Measurements from ENCODE around the gene VPS37B.

The VPS37B gene

GRCh38 chr12:122845041-122845864 lies 50.7 kb downstream of the VPS37B start:
- in situ Hi-C loops (cut with HindIII; ENCODE audit: low sequenced_read_pairs): loop anchor here (25.0 kb wide), 1 partner anchor 392 kb away; the partner anchor contains the start of genes MPHOSPH9 and MTRFR

GRCh38 chr12:122844366-122844971 lies 51.5 kb downstream of the VPS37B start:
- in situ Hi-C loops (cut with HindIII; ENCODE audit: low sequenced_read_pairs): loop anchor here (25.0 kb wide), 1 partner anchor 393 kb away; the partner anchor contains the start of genes MPHOSPH9 and MTRFR

DNA sequence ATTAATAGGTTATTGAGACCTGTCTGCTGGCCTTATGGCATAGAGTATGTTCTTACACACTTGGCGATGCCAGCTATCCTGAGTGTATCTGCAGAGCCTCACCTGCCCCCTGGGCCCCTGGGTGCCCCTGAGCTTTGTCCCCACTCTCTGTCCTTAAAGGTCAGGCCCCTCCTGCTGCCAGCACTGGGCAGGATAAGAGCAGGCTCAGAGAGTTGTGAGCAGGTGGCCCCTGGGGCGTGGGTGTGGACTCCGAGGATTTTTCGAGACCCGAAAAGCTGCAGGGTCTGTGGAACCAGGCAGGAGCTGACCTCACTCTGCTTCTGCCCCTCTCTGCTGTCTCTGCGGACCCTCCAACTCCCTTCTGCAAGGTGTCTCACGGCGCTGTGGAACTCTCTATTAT lies 52.5 kb downstream of the VPS37B start:
- in situ Hi-C loops (cut with HindIII; ENCODE audit: low sequenced_read_pairs): loop anchor here (25.0 kb wide), 1 partner anchor 394 kb away; the partner anchor contains the start of genes MPHOSPH9 and MTRFR

- in situ Hi-C loops (cut with HindIII; ENCODE audit: low sequenced_read_pairs): loop anchor here (25.0 kb wide), 1 partner anchor 395 kb away; the partner anchor contains the start of genes MPHOSPH9 and MTRFR
These were observed 53.2 kb downstream of the VPS37B start for GRCh38 chr12:122842505-122843405.

DNA sequence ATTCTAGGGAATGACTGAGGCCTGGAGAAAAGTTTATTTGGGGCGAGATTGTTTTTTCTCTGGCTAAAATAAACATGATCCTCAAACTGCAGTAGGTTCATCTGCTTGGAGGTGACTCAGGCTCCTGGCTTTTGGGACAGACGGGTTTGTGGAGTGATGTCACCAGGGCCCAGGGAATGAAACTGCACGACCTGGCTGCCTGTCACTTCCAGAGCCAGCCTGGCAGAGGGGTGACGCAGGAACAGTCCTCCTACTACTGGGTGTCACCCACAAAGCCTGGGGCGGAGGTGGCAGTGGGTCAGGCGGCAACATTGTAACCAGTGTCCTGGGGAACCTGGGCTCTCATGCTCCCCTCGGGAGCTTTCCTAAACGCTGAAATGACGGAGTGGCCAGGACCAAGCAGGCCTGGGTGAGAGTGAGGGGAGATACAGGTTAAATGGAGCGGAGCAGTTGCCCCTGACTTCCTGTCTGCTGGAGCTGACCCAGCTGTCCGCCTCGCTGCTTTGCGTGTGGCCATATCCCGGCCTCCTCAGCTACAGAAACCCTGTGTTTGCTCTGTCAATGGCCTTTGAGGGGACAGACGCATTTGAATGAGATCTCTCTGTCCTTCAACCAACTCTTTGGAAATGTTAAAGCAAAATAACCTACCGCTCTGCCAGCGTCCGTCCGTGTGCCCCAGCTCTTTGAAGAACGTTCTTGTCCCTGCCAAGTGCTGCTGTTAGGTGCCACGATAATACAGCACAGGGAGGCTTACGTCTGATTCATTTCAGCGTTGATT lies 54.2 kb downstream of the VPS37B start:
- in situ Hi-C loops (cut with HindIII; ENCODE audit: low sequenced_read_pairs): loop anchor here (25.0 kb wide), 1 partner anchor 396 kb away; the partner anchor contains the start of genes MPHOSPH9 and MTRFR

DNA sequence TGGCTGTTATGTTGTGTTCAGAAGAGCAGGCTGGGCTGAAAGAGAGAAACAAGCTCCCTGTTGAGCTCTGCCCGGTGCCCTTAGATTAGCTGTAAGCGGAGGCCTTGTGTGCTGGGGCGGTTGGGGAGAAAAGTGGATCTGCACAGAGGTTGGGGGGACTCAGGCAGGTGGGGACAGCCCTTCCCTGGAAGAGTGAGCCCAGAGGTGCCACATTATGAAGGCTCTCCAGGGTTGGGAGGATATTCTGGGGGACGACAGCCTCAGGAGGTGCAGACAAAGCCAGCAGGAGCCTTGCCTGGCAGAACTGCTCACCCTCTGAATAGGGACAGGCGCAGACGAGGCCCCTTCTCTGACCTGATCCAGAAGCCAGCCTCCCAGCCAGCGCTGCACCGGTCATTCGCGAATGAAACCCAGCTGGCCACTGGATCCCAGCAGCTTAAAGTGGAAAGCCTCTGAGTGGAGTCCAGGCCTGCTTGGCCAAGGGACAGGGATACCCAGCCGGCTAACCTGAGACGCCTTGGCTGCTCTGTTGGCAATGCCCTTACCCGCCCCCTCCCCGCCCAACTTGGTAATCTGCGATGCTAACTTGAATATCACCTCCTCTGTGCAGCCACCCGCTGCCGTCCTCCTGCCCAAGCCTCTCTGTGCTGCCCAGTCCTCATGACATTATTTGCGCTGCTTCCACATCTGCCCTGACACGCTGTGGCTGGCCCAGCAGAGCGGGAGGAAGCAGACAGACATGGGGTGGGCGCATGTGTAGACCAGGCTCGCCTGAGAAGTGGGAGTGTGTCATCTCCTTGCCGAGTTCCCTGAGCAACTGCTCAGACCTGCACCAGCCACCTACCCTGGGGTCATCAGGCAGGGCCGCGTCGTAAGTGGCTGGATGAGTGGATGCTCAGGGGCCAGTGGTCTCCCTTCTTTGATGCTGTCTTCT lies 55.1 kb downstream of the VPS37B start:
- in situ Hi-C loops (cut with HindIII; ENCODE audit: low sequenced_read_pairs): loop anchor here (25.0 kb wide), 1 partner anchor 396 kb away; the partner anchor contains the start of genes MPHOSPH9 and MTRFR

- in situ Hi-C loops (cut with HindIII; ENCODE audit: low sequenced_read_pairs): loop anchor here (25.0 kb wide), 1 partner anchor 397 kb away; the partner anchor contains the start of genes MPHOSPH9 and MTRFR
These were observed 55.9 kb downstream of the VPS37B start for GRCh38 chr12:122839907-122840554.

- in situ Hi-C loops (cut with HindIII; ENCODE audit: low sequenced_read_pairs): loop anchor here (25.0 kb wide), 1 partner anchor 398 kb away; the partner anchor contains the start of genes MPHOSPH9 and MTRFR
These were observed 57.1 kb downstream of the VPS37B start for GRCh38 chr12:122838841-122839240.

DNA sequence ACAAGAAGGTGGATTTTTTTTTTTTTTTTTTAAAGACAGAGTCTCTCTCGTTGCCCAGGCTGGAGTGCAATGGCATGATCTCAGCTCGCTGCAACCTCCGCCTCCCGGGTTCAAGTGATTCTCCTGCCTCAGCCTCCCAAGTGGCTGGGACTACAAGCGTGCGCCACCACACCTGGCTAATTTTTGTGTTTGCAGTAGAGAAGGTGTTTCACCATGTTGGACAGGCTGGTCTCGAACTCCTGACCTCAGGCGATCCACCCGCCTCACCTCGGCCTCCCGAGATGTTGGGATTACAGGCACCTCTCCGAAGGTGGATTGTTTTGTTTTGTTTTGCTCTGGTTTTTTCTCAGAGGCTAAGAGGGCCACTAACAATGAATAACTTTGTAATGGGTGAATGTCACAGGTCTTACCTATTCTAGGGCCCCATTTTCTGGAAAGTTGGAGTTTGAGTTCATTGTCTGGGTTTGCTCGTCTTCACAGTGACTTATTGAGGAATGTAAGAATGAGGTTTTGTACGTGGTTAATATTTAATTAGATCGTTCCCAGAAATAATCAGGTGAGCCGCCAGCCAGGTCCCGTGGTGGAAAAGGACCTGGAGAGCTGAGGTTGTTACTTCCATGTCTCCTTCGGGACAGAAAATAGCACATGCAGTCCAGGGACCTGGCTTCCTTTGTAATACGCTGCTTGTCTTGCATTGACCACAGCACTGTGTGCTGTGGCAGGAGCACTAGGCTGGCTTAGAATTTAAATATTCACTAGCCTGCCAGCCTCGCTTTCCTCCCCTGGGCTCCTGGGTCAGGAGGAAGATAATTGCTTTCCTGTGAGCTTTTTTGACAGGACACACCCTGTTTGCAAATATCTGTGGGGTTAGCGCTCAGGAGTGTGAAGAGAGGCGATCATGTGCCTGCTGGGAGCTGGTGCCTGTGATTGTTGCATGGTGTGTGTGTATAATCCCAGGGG lies 58.3 kb downstream of the VPS37B start:
- in situ Hi-C loops (cut with HindIII; ENCODE audit: low sequenced_read_pairs): loop anchor here (25.0 kb wide), 1 partner anchor 400 kb away; the partner anchor contains the start of genes MPHOSPH9 and MTRFR

- in situ Hi-C loops (cut with HindIII; ENCODE audit: low sequenced_read_pairs): loop anchor here (25.0 kb wide), 1 partner anchor 401 kb away; the partner anchor contains the start of genes MPHOSPH9 and MTRFR
These were observed 59.6 kb downstream of the VPS37B start for GRCh38 chr12:122836027-122836921.

GRCh38 chr12:122835750-122836026 lies 60.2 kb downstream of the VPS37B start:
- in situ Hi-C loops (cut with HindIII; ENCODE audit: low sequenced_read_pairs): loop anchor here (25.0 kb wide), 1 partner anchor 402 kb away; the partner anchor contains the start of genes MPHOSPH9 and MTRFR

- in situ Hi-C loops (cut with HindIII; ENCODE audit: low sequenced_read_pairs): loop anchor here (5.0 to 25.0 kb wide), 2 partner anchors 43 to 402 kb away; partner anchors contain the start of genes MPHOSPH9 and MTRFR
These were observed 60.8 kb downstream of the VPS37B start, which contains the start of gene HIP1R for GRCh38 chr12:122834921-122835749. TSS of gene HIP1R (plus strand) at chr12:122835457. CDS start at chr12:122835551, 94 bp downstream.

DNA sequence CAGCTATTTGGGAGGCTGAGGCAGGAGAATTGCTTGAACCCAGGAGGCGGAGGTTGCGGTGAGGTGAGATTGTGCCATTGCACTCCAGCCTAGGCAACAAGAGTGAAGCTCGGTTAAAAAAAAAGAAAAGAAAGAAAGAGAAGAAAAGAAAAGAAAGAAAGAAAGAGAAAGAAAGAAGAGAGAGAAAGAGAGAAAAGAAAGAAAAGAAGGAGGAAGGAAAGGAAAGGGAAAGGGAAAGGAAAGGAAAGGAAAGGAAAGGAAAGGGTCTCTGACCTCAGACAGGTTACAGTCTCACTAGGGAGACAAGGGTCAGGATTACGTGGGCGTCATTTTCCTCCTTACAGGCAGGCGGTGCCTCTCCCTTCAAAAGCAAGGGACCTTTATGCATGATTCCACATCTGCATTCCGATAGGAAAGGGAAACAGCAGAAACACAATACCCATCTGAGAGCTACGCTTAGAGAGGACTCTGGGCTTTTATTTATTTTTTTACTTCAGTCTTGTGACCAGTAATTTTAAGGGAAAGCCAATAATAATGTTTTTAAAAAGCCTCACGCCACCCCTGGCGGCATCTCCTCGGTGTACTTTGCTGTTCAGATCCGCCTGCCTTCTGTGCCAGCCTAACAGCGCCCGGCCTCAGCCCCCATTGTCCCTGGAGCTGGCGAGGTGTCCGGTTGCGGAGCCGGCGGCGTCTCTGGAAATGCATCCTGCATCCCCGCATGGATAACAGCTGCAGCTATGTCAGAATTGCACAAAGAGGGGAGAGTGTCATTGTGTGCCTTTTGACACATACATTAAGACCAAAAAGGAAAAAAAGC lies 61.6 kb downstream of the VPS37B start:
- in situ Hi-C loops (cut with HindIII; ENCODE audit: low sequenced_read_pairs): loop anchor here (5.0 to 25.0 kb wide), 2 partner anchors 42 to 403 kb away; partner anchors contain the start of genes MPHOSPH9 and MTRFR
